ENCODE measurements around the gene LZTS2. TPM values are rescaled to one million over a fixed set of nuclear protein-coding genes. Genes with fewer than 3 reads are reported as not detected.

Gene LZTS2
- total RNA-seq, 1 experiment from 2014 or later, result 69.1 TPM

DNA sequence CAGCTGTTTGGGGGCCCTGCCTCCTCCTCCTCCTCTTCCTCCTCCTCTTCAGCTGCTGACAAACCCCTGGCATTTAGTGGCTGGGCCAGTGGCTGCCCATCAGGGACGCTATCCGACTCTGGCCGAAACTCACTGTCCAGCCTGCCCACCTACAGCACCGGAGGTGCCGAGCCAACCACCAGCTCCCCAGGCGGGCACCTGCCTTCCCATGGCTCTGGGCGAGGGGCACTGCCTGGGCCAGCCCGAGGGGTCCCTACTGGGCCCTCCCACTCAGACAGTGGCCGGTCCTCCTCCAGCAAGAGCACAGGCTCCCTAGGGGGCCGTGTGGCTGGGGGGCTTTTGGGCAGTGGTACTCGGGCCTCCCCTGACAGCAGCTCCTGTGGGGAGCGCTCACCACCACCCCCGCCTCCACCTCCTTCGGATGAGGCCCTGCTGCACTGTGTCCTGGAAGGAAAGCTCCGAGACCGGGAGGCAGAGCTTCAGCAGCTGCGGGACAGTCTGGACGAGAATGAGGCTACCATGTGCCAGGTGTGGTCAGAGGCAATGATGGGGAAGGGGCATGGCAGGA, 4.1 kb downstream of the LZTS2 start:
- H3K4me1 ChIP-seq (ENCODE audit: insufficient read depth, low read length), result peaks cover under 1% of the 10 kb centered on the region; the same call in 1 of the 2 replicates
- H4K91ac ChIP-seq (ENCODE audit: insufficient read length, low read depth, low read length), result no peak overlapping the region
- H3K4me2 ChIP-seq (ENCODE audit: insufficient read depth, insufficient read length, low read length), result no peak overlapping the region
- WGBS (ENCODE audit: extremely low coverage, insufficient read length, low lambda C conversion rate), result no CpG with 5 or more reads among the region's 18 CpGs
- H2BK5ac ChIP-seq (ENCODE audit: insufficient read length, low read length), result no peak overlapping the region
- TF ChIP-seq, protein P1, sequence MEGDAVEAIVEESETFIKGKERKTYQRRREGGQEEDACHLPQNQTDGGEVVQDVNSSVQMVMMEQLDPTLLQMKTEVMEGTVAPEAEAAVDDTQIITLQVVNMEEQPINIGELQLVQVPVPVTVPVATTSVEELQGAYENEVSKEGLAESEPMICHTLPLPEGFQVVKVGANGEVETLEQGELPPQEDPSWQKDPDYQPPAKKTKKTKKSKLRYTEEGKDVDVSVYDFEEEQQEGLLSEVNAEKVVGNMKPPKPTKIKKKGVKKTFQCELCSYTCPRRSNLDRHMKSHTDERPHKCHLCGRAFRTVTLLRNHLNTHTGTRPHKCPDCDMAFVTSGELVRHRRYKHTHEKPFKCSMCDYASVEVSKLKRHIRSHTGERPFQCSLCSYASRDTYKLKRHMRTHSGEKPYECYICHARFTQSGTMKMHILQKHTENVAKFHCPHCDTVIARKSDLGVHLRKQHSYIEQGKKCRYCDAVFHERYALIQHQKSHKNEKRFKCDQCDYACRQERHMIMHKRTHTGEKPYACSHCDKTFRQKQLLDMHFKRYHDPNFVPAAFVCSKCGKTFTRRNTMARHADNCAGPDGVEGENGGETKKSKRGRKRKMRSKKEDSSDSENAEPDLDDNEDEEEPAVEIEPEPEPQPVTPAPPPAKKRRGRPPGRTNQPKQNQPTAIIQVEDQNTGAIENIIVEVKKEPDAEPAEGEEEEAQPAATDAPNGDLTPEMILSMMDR (conservative IDR thresholded peaks at IDR 0.05), result no peak
- no peak overlapping the region for H2BK120ac ChIP-seq (ENCODE audit: low read depth, low read length, poor library complexity, severe bottlenecking)
- no peaks in the 10 kb centered on the region for H3K9me3 ChIP-seq (ENCODE audit: control insufficient read depth, low read depth, low read length)
- H4K20me1 ChIP-seq (ENCODE audit: control insufficient read depth, insufficient read depth, insufficient read length), result no peaks in the 10 kb centered on the region
- peaks cover 19 to 46% (median 41%) of the 10 kb centered on the region in 3 experiments; a peak in 6 of 7 replicates for H3K36me3 Mint-ChIP-seq (ENCODE audit: insufficient read depth in 1 of 3, low read depth in 3 of 3)
- DNase-seq, result no peak
- H4K5ac ChIP-seq (ENCODE audit: insufficient read length, low read depth, low read length), result no peak overlapping the region
- no peak overlapping the region for H3K27ac Mint-ChIP-seq
- H3K9me3 Mint-ChIP-seq, result no peaks in the 10 kb centered on the region; a peak in 2 of 5 replicates
- H3K23me2 ChIP-seq (ENCODE audit: insufficient read length, low read depth, low read length, poor library complexity, severe bottlenecking), result peaks cover 16% of the 10 kb centered on the region
- H4K8ac ChIP-seq (replicated peaks; ENCODE audit: insufficient read length, low read depth, low read length), result no peak overlapping the region
- no peak overlapping the region for H3K23ac ChIP-seq (ENCODE audit: insufficient read length, low read depth, low read length)
- no peak overlapping the region for H3K18ac ChIP-seq (ENCODE audit: insufficient read length, low read depth, low read length)
- H3K4me1 Mint-ChIP-seq, result peaks cover 12 to 21% of the 10 kb centered on the region in 2 experiments
- no peak overlapping the region for H3K27ac ChIP-seq (ENCODE audit: insufficient read length, low read depth, low read length)
- no peak overlapping the region for H2AK5ac ChIP-seq (ENCODE audit: insufficient read length, low read length)
- no peak overlapping the region; a peak in 1 of 5 replicates for H3K4me3 Mint-ChIP-seq
- no peak overlapping the region for H3K4ac ChIP-seq (ENCODE audit: low read depth, low read length)
- H3T11ph ChIP-seq (ENCODE audit: low read length), result no peak overlapping the region
- H3K56ac ChIP-seq (ENCODE audit: insufficient read length, low read depth, low read length), result no peak overlapping the region
- no peak overlapping the region for H2BK20ac ChIP-seq (ENCODE audit: low read depth, low read length, poor library complexity, severe bottlenecking)
- no peak overlapping the region for H3K9ac ChIP-seq (ENCODE audit: extremely low read depth, insufficient read length, low read length)
- H3K27me3 ChIP-seq (ENCODE audit: insufficient read depth, low read length), result no peaks in the 10 kb centered on the region
- no peak overlapping the region for H2BK15ac ChIP-seq (ENCODE audit: low read depth, low read length)
- H2BK12ac ChIP-seq (ENCODE audit: insufficient read length, low read depth, low read length), result no peak overlapping the region
- no peaks in the 10 kb centered on the region; the same call in 1 of the 2 replicates for H3K79me2 ChIP-seq (ENCODE audit: insufficient read depth, low read length)
- no peak overlapping the region for H3K14ac ChIP-seq (ENCODE audit: insufficient read depth, low read length)
- no peaks in the 10 kb centered on the region for H3K79me1 ChIP-seq (ENCODE audit: insufficient read depth, low read depth, low read length, poor library complexity, severe bottlenecking)
- no peaks in the 10 kb centered on the region; the same call in 1 of the 2 replicates for H3K27me3 Mint-ChIP-seq (ENCODE audit: low read depth)
- H2AFZ ChIP-seq (ENCODE audit: low read length), result no peak overlapping the region
